K562 (cell line): ENCODE results near the gene LZTFL1. TPM values are rescaled to one million over a fixed set of nuclear protein-coding genes. Genes with fewer than 3 reads are reported as not detected.
A peak's percentile ranks its signal among the peaks of the same experiment; 100 is the strongest.

Experiments
- CBFA2T2 ChIP-seq: fragments of 450-650 bp; conservative IDR thresholded peaks from 2 replicates; pipeline ENCODE4 v1.6.1; 2017; ENCODE audit warnings: mild to moderate bottlenecking
- CHD4 ChIP-seq: fragments of 200-600 bp; sonication (generic); IDR thresholded peaks from 3 replicates; pipeline ENCODE4 v1.6.1; 2012; ENCODE audit warnings: low read depth, mild to moderate bottlenecking, mixed read lengths, low read length, inconsistent platforms; ENCODE audit not compliant: insufficient read depth, insufficient replicate concordance, poor library complexity, severe bottlenecking
- EP400 ChIP-seq: fragments of 450-650 bp; IDR thresholded peaks from 2 replicates; pipeline ENCODE4 v1.6.1; 2017; ENCODE audit warnings: antibody characterized with exemption, mild to moderate bottlenecking, moderate library complexity
- FOXA3 ChIP-seq, 2 experiments: fragments of 450-650 bp in 1 of 2; sonication (generic) in 1 of 2; formaldehyde crosslinking; IDR thresholded peaks in 1 of 2; conservative IDR thresholded peaks in 1 of 2; 2 replicates each; pipeline versions ENCODE4 v1.4.0 to v1.8.0; 2020 to 2022; ENCODE audit warnings: mild to moderate bottlenecking in 2 of 2, missing genetic modification reagents in 1 of 2
- FOXO4 ChIP-seq: fragments of 450-650 bp; formaldehyde crosslinking; IDR thresholded peaks from 2 replicates; pipeline ENCODE4 v1.4.0; 2020; ENCODE audit warnings: mild to moderate bottlenecking, moderate library complexity
- NCOA4 ChIP-seq: fragments of 450-650 bp; IDR thresholded peaks from 2 replicates; pipeline ENCODE4 v1.6.1; 2018; ENCODE audit warnings: mild to moderate bottlenecking; ENCODE audit not compliant: partially characterized antibody
- RREB1 ChIP-seq: fragments of 250-450 bp; sonication (Bioruptor Pico); IDR thresholded peaks from 2 replicates; pipeline ENCODE4 v1.4.0; 2020
- SRF ChIP-seq, 2 experiments: fragments of 250-450, 450-650 bp in 1 of 2; sonication (Bioruptor Pico) in 1 of 2; sonication (generic) in 1 of 2; formaldehyde crosslinking; IDR thresholded peaks; 2 replicates each; pipeline versions ENCODE4 v1.5.0 to v1.5.1; 2020 to 2022; ENCODE audit warnings: mild to moderate bottlenecking in 1 of 2, missing genetic modification reagents in 1 of 2
- STAT5A ChIP-seq: IDR thresholded peaks from 2 replicates; pipeline ENCODE4 v1.6.1; 2012; ENCODE audit warnings: low read length, inconsistent platforms, borderline replicate concordance
- THAP7 ChIP-seq: fragments of 250-450 bp; sonication (Bioruptor Pico); IDR thresholded peaks from 2 replicates; pipeline ENCODE4 v1.5.0; 2021
- ZBTB7A ChIP-seq: IDR thresholded peaks from 2 replicates; pipeline ENCODE4 v1.6.1; 2011; ENCODE audit warnings: low read depth, mild to moderate bottlenecking, low read length, moderate library complexity, borderline replicate concordance; ENCODE audit not compliant: control insufficient read depth
- ZSCAN32 ChIP-seq: fragments of 450-650 bp; formaldehyde crosslinking; IDR thresholded peaks from 2 replicates; pipeline ENCODE4 v1.4.0; 2020; ENCODE audit warnings: mild to moderate bottlenecking, moderate library complexity
- polyA plus RNA-seq, 8 experiments: library from polyadenylated mRNA; depleted of rRNA in 4 of 8; stranded (reverse) in 5 of 8; unstranded in 3 of 8; fragments of >200 nt; fragmentation: Nextera tagmentation in 2 of 8; fragmentation: Illumina TruSeq in 1 of 8; extraction: Ambion mirVana in 2 of 8; extraction: Trizol in 1 of 8; gene quantifications; 2 replicates each; pipeline versions ENCODE4 v1.2.1 to v1.2.3, GENCODE V29; 2011 to 2014; ENCODE audit warnings: inconsistent platforms in 1 of 8, missing spikeins in 1 of 8
- total RNA-seq, 7 experiments: library from RNA; depleted of rRNA in 6 of 7; stranded (reverse); fragments of >200 nt in 6 of 7; fragmentation: Illumina TruSeq in 2 of 7; extraction: Trizol in 2 of 7; gene quantifications; 2 replicates each; pipeline versions ENCODE4 v1.2.1 to v1.2.3, GENCODE V29; 2011 to 2021; ENCODE audit warnings: low replicate concordance in 1 of 7
- TF ChIP-seq, protein P1 (sequence below): sonication (generic); formaldehyde crosslinking; IDR thresholded peaks from 2 replicates; pipeline ENCODE4 v1.5.0; 2020; ENCODE audit warnings: missing genetic modification reagents
- TF ChIP-seq, protein P2 (sequence below): fragments of 450-650 bp; IDR thresholded peaks from 2 replicates; pipeline ENCODE4 v1.6.1; 2018; ENCODE audit warnings: mild to moderate bottlenecking, low read depth; ENCODE audit not compliant: partially characterized antibody

The LZTFL1 gene
- total and polyA plus RNA-seq, 9 of the 15 experiments (the other 6 are each of a cell fraction or from before 2014, with no cell fraction given) = 10.7 to 33.7 (median 15.3) TPM

DNA sequence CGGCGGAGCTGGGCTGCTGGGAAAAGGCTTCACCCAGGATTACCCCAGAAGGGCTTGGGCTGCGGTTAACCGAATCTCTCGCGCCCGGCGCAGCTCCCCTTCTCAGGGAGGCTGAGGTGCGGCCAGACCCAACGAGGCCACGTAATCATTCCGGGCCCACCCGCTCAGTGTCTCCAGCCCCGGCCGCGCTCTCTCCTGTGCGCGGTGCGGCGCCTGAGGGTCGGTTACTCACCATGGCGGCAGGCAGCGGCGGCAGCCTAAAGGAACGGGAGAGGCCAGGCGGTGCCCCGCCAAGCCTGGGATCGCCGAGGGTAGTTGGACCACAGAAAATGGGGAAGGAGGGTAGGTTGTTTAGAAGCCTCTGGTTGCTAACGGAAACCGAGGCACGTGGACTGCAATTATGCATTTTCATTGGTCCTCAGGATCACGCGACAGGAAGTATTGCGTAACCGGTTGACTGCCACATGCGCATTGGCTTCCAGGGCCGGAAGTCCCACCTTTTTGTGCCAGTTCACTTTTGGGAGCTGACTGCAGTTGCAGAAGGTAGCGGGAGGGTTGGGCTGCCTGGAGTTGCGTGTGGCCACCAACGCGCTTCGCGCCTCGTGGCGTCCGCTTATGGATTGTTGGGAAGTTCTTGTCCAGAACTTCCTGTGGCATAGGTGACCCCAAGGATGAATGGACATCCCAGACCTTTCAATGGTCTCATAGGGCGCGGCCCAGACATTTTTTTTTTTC lies at the start of gene LZTFL1 (continued):
- TF ChIP-seq THAP7 (CRISPR knock-in tag) (no peak), CHD4 (no peak), FOXO4 (CRISPR knock-in tag) (peak; percentile 39; the same call in 1 of the 2 replicates), ZBTB7A (no peak), RREB1 (peak; percentile 40; the same call in 1 of the 2 replicates), CBFA2T2 (peak; percentile 75), ZSCAN32 (CRISPR knock-in tag) (no peak), EP400 (peak; percentile 82), STAT5A (no peak), NCOA4 (no peak), FOXA3 (CRISPR knock-in tag; conservative IDR thresholded peaks at IDR 0.05 in 1 of 2, IDR thresholded peaks at IDR 0.05 in 1 of 2) (no peak), SRF (CRISPR knock-in tag; IDR thresholded peaks at IDR 0.05) (0 out of 4 replicates have a peak, but pooled peaks of 1 of the 2 experiments have one; percentile 53)
- TF ChIP-seq, protein P1, sequence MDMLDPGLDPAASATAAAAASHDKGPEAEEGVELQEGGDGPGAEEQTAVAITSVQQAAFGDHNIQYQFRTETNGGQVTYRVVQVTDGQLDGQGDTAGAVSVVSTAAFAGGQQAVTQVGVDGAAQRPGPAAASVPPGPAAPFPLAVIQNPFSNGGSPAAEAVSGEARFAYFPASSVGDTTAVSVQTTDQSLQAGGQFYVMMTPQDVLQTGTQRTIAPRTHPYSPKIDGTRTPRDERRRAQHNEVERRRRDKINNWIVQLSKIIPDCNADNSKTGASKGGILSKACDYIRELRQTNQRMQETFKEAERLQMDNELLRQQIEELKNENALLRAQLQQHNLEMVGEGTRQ (CRISPR knock-in tag) = peak; percentile 98
- TF ChIP-seq, protein P2, sequence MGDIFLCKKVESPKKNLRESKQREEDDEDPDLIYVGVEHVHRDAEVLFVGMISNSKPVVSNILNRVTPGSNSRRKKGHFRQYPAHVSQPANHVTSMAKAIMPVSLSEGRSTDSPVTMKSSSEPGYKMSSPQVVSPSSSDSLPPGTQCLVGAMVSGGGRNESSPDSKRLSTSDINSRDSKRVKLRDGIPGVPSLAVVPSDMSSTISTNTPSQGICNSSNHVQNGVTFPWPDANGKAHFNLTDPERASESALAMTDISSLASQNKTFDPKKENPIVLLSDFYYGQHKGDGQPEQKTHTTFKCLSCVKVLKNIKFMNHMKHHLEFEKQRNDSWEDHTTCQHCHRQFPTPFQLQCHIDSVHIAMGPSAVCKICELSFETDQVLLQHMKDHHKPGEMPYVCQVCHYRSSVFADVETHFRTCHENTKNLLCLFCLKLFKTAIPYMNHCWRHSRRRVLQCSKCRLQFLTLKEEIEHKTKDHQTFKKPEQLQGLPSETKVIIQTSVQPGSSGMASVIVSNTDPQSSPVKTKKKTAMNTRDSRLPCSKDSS = no peak
